ENCODE data around the gene ATG16L1. TPM values are rescaled to one million over a fixed set of nuclear protein-coding genes. Genes with fewer than 3 reads are reported as not detected.

The ATG16L1 gene
- total RNA-seq, 1 donor from 2014 or later = 27.9 TPM

- Mint-ChIP-seq H3K36me3 (ENCODE audit: insufficient read depth) (peaks cover 40% of the 10 kb centered on the region), H3K27ac (no peak overlapping the region)
Observed at GRCh38 chr2:233262562-233262961, 11.1 kb downstream of the ATG16L1 start.

GRCh38 chr2:233263045-233263570 is 11.6 kb downstream of the ATG16L1 start:
- DNase-seq (ENCODE audit: low spot score, unreplicated experiment) = no peak
- H3K27ac Mint-ChIP-seq = no peak overlapping the region
- TF ChIP-seq CTCF (IDR thresholded peaks at IDR 0.05; ENCODE audit: unreplicated experiment) = no peak
- peaks cover 3% of the 10 kb centered on the region for H3K4me1 Mint-ChIP-seq (ENCODE audit: low read depth)
- no peaks in the 10 kb centered on the region for H3K9me3 Mint-ChIP-seq (ENCODE audit: low read depth)
- no peak overlapping the region for H3K4me3 Mint-ChIP-seq (ENCODE audit: low read depth)
- H3K27me3 Mint-ChIP-seq = no peaks in the 10 kb centered on the region
- H3K36me3 Mint-ChIP-seq (ENCODE audit: insufficient read depth) = peaks cover 38% of the 10 kb centered on the region

More at GRCh38 chr2:233262562-233262961, 11.1 kb downstream of the ATG16L1 start:
- TF ChIP-seq CTCF (IDR thresholded peaks at IDR 0.05; ENCODE audit: unreplicated experiment) = no peak
- H3K4me1 Mint-ChIP-seq (ENCODE audit: low read depth) = peaks cover 3% of the 10 kb centered on the region
- no peak overlapping the region for H3K4me3 Mint-ChIP-seq (ENCODE audit: low read depth)
- H3K27me3 Mint-ChIP-seq = no peaks in the 10 kb centered on the region
- no peaks in the 10 kb centered on the region for H3K9me3 Mint-ChIP-seq (ENCODE audit: low read depth)
- DNase-seq (ENCODE audit: low spot score, unreplicated experiment) = no peak

GRCh38 chr2:233264667-233265066 is 13.2 kb downstream of the ATG16L1 start:
- H3K9me3 Mint-ChIP-seq (ENCODE audit: low read depth) = no peaks in the 10 kb centered on the region
- no peak overlapping the region for H3K4me3 Mint-ChIP-seq (ENCODE audit: low read depth)
- no peak overlapping the region for H3K27ac Mint-ChIP-seq
- DNase-seq (ENCODE audit: low spot score, unreplicated experiment) = no peak
- no peaks in the 10 kb centered on the region for H3K27me3 Mint-ChIP-seq
- peaks cover 3% of the 10 kb centered on the region for H3K4me1 Mint-ChIP-seq (ENCODE audit: low read depth)
- peaks cover 35% of the 10 kb centered on the region for H3K36me3 Mint-ChIP-seq (ENCODE audit: insufficient read depth)
- no peak for TF ChIP-seq CTCF (IDR thresholded peaks at IDR 0.05; ENCODE audit: unreplicated experiment)

GRCh38 chr2:233265899-233266431 is 14.5 kb downstream of the ATG16L1 start:
- Mint-ChIP-seq H3K36me3 (ENCODE audit: insufficient read depth) (peaks cover 40% of the 10 kb centered on the region), H3K4me1 (ENCODE audit: low read depth) (peaks cover 3% of the 10 kb centered on the region), H3K27ac (peak overlapping the region; percentile 54), H3K4me3 (ENCODE audit: low read depth) (no peak overlapping the region), H3K27me3 (no peaks in the 10 kb centered on the region), H3K9me3 (ENCODE audit: low read depth) (no peaks in the 10 kb centered on the region)
- no peak for TF ChIP-seq CTCF (IDR thresholded peaks at IDR 0.05; ENCODE audit: unreplicated experiment)
- no peak for DNase-seq (ENCODE audit: low spot score, unreplicated experiment)

- Mint-ChIP-seq H3K9me3 (ENCODE audit: low read depth) (no peaks in the 10 kb centered on the region), H3K4me1 (ENCODE audit: low read depth) (peaks cover 3% of the 10 kb centered on the region), H3K27ac (peak overlapping the region; percentile 21), H3K4me3 (ENCODE audit: low read depth) (no peak overlapping the region), H3K36me3 (ENCODE audit: insufficient read depth) (peaks cover 37% of the 10 kb centered on the region), H3K27me3 (no peaks in the 10 kb centered on the region)
- no peak for DNase-seq (ENCODE audit: low spot score, unreplicated experiment)
- no peak for TF ChIP-seq CTCF (IDR thresholded peaks at IDR 0.05; ENCODE audit: unreplicated experiment)
Observed at GRCh38 chr2:233266481-233266880, 15.0 kb downstream of the ATG16L1 start.
